Parathyroid adenoma (tissue), 2 donors: ENCODE results near the gene WFIKKN1.

Experiments used
- H2AFZ ChIP-seq: fragments of 300-600 bp; sonication (generic); one replicate; pipeline ENCODE4 v1.7.0; 2017; ENCODE audit warnings: antibody characterized with exemption, mild to moderate bottlenecking
- H3K27ac ChIP-seq: fragments of 300-600 bp; sonication (generic); one replicate; pipeline ENCODE4 v1.7.0; 2017
- H3K27me3 ChIP-seq: fragments of 300-600 bp; sonication (generic); one replicate; pipeline ENCODE4 v1.7.0; 2017; ENCODE audit warnings: low read length; ENCODE audit not compliant: control insufficient read depth, insufficient read depth
- H3K36me3 ChIP-seq: fragments of 300-600 bp; sonication (generic); one replicate; pipeline ENCODE4 v1.7.0; 2017; ENCODE audit warnings: low read length; ENCODE audit not compliant: control insufficient read depth, insufficient read depth
- H3K4me1 ChIP-seq: fragments of 300-600 bp; sonication (generic); one replicate; pipeline ENCODE4 v1.7.0; 2017; ENCODE audit warnings: control low read depth
- H3K4me2 ChIP-seq: fragments of 300-600 bp; sonication (generic); one replicate; pipeline ENCODE4 v1.7.0; 2017; ENCODE audit warnings: low read length
- H3K4me3 ChIP-seq: fragments of 300-600 bp; sonication (generic); one replicate; pipeline ENCODE4 v1.7.0; 2017; ENCODE audit warnings: low read depth, low read length
- H3K79me2 ChIP-seq: fragments of 300-600 bp; sonication (generic); one replicate; pipeline ENCODE4 v1.7.0; 2017; ENCODE audit warnings: control low read depth
- H3K9ac ChIP-seq: fragments of 300-600 bp; sonication (generic); one replicate; pipeline ENCODE4 v1.7.0; 2017; ENCODE audit warnings: mild to moderate bottlenecking
- H3K9me3 ChIP-seq: fragments of 300-600 bp; sonication (generic); one replicate; pipeline ENCODE4 v1.7.0; 2017; ENCODE audit warnings: low read length; ENCODE audit not compliant: control insufficient read depth
- TF ChIP-seq, protein P1 (sequence below): fragments of 300-600 bp; sonication (generic); IDR thresholded peaks from one replicate; pipeline ENCODE4 v1.7.0; 2017; ENCODE audit warnings: antibody characterized with exemption, mild to moderate bottlenecking
- donor health status: primary hyperparathyroidism.

Gene WFIKKN1

DNA sequence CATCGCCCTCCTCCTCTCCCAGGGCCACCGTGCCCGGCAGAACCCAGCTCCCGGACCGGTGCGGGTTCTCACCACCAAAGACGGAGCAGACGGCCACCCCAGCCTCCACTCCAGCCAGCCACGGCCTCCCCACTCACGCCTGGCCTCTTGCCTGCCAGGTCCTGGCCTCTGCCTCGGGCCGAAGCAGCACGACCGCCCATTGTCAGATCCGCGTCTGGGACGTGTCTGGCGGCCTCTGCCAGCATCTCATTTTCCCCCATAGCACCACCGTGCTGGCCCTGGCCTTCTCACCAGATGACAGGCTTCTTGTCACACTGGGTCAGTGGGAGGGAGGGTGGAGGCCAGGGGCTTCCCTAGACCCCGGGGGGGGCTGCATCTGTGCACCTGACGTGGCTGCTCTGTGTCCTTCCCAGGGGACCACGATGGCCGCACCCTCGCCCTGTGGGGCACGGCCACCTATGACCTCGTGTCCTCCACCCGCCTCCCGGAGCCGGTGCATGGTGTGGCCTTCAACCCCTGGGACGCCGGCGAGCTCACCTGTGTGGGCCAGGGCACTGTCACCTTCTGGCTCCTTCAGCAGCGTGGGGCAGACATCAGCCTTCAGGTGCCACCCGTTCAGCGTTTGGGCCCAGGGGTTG, 30.5 kb downstream of the WFIKKN1 start:
- Histone ChIP-seq H3K79me2 (no peaks in the 10 kb centered on the region), H3K9ac (no peak overlapping the region), H3K36me3 (no peaks in the 10 kb centered on the region), H3K27ac (peak overlapping the region; percentile 74), H3K4me2 (no peak overlapping the region), H3K27me3 (no peaks in the 10 kb centered on the region), H2AFZ (peak overlapping the region; percentile 63), H3K4me1 (peaks cover 4% of the 10 kb centered on the region), H3K9me3 (no peaks in the 10 kb centered on the region), H3K4me3 (no peak overlapping the region)
- TF ChIP-seq, protein P1, sequence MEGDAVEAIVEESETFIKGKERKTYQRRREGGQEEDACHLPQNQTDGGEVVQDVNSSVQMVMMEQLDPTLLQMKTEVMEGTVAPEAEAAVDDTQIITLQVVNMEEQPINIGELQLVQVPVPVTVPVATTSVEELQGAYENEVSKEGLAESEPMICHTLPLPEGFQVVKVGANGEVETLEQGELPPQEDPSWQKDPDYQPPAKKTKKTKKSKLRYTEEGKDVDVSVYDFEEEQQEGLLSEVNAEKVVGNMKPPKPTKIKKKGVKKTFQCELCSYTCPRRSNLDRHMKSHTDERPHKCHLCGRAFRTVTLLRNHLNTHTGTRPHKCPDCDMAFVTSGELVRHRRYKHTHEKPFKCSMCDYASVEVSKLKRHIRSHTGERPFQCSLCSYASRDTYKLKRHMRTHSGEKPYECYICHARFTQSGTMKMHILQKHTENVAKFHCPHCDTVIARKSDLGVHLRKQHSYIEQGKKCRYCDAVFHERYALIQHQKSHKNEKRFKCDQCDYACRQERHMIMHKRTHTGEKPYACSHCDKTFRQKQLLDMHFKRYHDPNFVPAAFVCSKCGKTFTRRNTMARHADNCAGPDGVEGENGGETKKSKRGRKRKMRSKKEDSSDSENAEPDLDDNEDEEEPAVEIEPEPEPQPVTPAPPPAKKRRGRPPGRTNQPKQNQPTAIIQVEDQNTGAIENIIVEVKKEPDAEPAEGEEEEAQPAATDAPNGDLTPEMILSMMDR, result no peak

DNA sequence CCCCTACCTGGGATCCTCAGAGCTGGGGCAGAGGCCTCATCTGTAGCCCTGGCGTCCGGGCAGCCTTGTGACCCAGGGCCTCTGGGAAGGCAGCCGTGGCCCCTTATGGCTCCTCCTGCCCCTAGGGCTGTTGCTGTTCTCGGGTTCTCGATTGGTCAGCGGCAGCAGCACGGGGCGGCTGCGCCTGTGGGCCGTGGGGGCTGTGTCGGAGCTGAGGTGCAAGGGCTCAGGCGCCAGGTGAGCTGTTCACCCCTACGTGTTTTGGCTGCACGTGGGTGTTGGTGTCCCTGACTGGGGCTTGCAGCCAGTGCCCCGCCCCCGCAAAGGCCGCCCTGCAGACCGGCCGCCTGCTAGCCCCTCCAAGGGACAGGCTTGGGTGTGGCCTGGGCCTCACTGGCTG, 31.3 kb downstream of the WFIKKN1 start:
- TF ChIP-seq, protein P1, result no peak
- H3K27me3 ChIP-seq, result no peaks in the 10 kb centered on the region
- no peak overlapping the region for H3K4me2 ChIP-seq

DNA sequence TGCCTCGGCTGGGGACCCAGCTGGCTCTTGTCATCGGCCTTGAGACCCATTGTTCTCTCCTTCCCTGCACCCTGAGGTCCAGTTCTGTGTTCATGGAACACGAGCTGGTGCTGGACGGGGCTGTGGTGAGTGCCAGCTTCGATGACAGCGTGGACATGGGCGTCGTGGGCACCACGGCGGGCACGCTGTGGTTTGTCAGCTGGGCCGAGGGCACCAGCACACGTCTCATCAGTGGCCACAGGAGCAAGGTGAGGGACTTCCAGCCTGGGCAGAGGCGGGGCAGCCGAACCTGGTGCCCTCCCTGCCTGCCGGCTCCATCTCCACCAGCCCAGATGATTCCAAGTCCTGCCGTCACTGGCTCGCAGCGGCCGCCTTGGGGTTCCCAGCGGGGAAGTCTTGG, 31.8 kb downstream of the WFIKKN1 start:
- TF ChIP-seq, protein P1, result no peak
- Histone ChIP-seq H3K9me3 (no peaks in the 10 kb centered on the region), H3K36me3 (no peaks in the 10 kb centered on the region), H3K27me3 (no peaks in the 10 kb centered on the region), H3K4me1 (peaks cover 10% of the 10 kb centered on the region), H3K27ac (no peak overlapping the region), H3K4me2 (no peak overlapping the region), H3K4me3 (no peak overlapping the region), H3K9ac (no peak overlapping the region), H3K79me2 (peaks cover 5% of the 10 kb centered on the region), H2AFZ (no peak overlapping the region)

More for the DNA sequence above, 31.3 kb downstream of the WFIKKN1 start:
- H3K9ac ChIP-seq, result no peak overlapping the region
- peaks cover 2% of the 10 kb centered on the region for H3K79me2 ChIP-seq
- no peak overlapping the region for H3K4me3 ChIP-seq
- peaks cover 5% of the 10 kb centered on the region for H3K4me1 ChIP-seq
- no peak overlapping the region for H3K27ac ChIP-seq
- no peak overlapping the region for H2AFZ ChIP-seq
- no peaks in the 10 kb centered on the region for H3K9me3 ChIP-seq
- H3K36me3 ChIP-seq, result no peaks in the 10 kb centered on the region

DNA sequence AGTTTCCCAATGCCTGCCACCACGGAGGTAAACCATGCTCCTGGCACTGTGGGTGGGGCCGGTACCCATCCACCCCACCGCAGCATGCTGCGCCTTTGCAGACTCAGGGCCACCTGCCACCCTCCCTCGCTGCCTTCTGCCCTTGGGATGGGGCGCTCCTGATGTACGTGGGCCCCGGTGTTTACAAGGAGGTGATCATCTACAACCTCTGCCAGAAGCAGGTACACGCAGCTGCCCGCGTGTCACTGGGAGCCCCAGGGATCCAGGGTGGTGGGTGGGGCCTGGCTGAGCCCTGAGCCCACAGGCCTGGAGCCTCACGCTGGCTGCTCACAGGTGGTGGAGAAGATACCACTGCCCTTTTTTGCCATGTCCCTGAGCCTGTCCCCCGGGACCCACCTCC, 35.8 kb downstream of the WFIKKN1 start:
- no peak overlapping the region for H3K4me3 ChIP-seq
- H3K27ac ChIP-seq, result no peak overlapping the region
- no peaks in the 10 kb centered on the region for H3K27me3 ChIP-seq
- H3K4me1 ChIP-seq, result peaks cover 10% of the 10 kb centered on the region
- no peak overlapping the region for H3K4me2 ChIP-seq
- H3K9me3 ChIP-seq, result no peaks in the 10 kb centered on the region
- TF ChIP-seq, protein P1, result no peak
- H3K36me3 ChIP-seq, result no peaks in the 10 kb centered on the region
- H2AFZ ChIP-seq, result no peak overlapping the region
- H3K79me2 ChIP-seq, result peaks cover 5% of the 10 kb centered on the region
- no peak overlapping the region for H3K9ac ChIP-seq
